Sigmoid colon (tissue), 7 donors: ENCODE measurements around the gene CNNM2. TPM values are rescaled to one million over a fixed set of nuclear protein-coding genes. Genes with fewer than 3 reads are reported as not detected.
"Not testable (repeated sequence)": the region's sequence is repeated elsewhere in the genome, so short reads cannot be mapped to it uniquely, and the experiment has no call there.

Experiments used
- DNase-seq: peaks from one replicate; pipeline ENCODE4 v3.0.0-alpha.2; 2019
- H3K27ac ChIP-seq, 4 donors: fragments of 200-600 bp; sonication (generic); one replicate each; pipeline ENCODE4 v1.5.1; 2016 to 2019; ENCODE audit warnings: mild to moderate bottlenecking in 1 of 4
- H3K27me3 ChIP-seq, 3 donors: fragments of 200-600 bp; sonication (generic); one replicate each; pipeline ENCODE4 v1.5.1; 2019; ENCODE audit warnings: mild to moderate bottlenecking in 1 of 3
- H3K36me3 ChIP-seq, 4 donors: fragments of 200-600 bp; sonication (generic); one replicate each; pipeline ENCODE4 v1.5.1; 2016 to 2019
- H3K4me1 ChIP-seq, 4 donors: fragments of 200-600 bp; sonication (generic); one replicate each; pipeline ENCODE4 v1.5.1; 2017 to 2019
- H3K4me3 ChIP-seq, 4 donors: fragments of 200-600 bp; sonication (generic); one replicate each; pipeline ENCODE4 v1.5.1; 2017 to 2019; ENCODE audit warnings: mild to moderate bottlenecking in 2 of 4, moderate library complexity in 1 of 4
- H3K9me3 ChIP-seq, 4 donors: fragments of 200-600 bp in 3 of 4; sonication (generic) in 3 of 4; one replicate each; pipeline versions ENCODE4 v1.5.1 to v1.6.1; 2013 to 2019
- CTCF ChIP-seq, 4 experiments: fragments of 450-650 bp in 3 of 4; fragments of 200-600 bp in 1 of 4; IDR thresholded peaks; one replicate each; pipeline ENCODE4 v1.5.1; 2016 to 2019; ENCODE audit warnings: antibody characterized with exemption in 4 of 4, mild to moderate bottlenecking in 3 of 4, moderate library complexity in 2 of 4
- EP300 ChIP-seq, 4 donors: sonication (generic); formaldehyde crosslinking; IDR thresholded peaks; one replicate each; pipeline ENCODE4 v1.6.1; 2017; ENCODE audit warnings: antibody characterized with exemption in 4 of 4
- POLR2A ChIP-seq, 2 donors: fragments of 450-650 bp; IDR thresholded peaks; one replicate each; pipeline ENCODE4 v1.6.1; 2016; ENCODE audit warnings: antibody characterized with exemption in 2 of 2, mild to moderate bottlenecking in 2 of 2, moderate library complexity in 2 of 2
- POLR2AphosphoS5 ChIP-seq, 4 donors: sonication (generic); formaldehyde crosslinking; IDR thresholded peaks; one replicate each; pipeline ENCODE4 v1.6.1; 2017; ENCODE audit warnings: antibody characterized with exemption in 4 of 4
- WGBS, 2 donors: extraction: QIAGEN DNeasy Blood & Tissue Kit; methylation state at CpG; one replicate each; pipeline ENCODE4 v1.1.7; 2013; 5-methylcytosine and 5-hydroxymethylcytosine counted together
- intact Hi-C: fragments of 100-400 bp; cut with DNase I; formaldehyde crosslinking; loops from one replicate; pipeline ENCODE4 v1.15.1; 2023
- polyA plus RNA-seq, 3 donors: library from polyadenylated mRNA; stranded (reverse); fragments of 200-250 nt; gene quantifications; one replicate each; pipeline ENCODE4 v1.2.3, GENCODE V29; 2013
- total RNA-seq, 4 donors: library from RNA; depleted of rRNA; stranded (reverse); fragments of >200 nt; gene quantifications; one replicate each; pipeline ENCODE4 v1.1.0, GENCODE V29; 2016
- donor health status: healthy with polysubstance abuse.
- donor health status: Bipolar disorder and iron deficiency.
- donor health status: healthy.

Gene CNNM2
- total and polyA plus RNA-seq, 7 donors: 2.4 to 11.1 (median 5.8) TPM

- TF ChIP-seq CTCF (IDR thresholded peaks at IDR 0.05) (no peak), EP300 (IDR thresholded peaks at IDR 0.05) (no peak), POLR2A (IDR thresholded peaks at IDR 0.05) (no peak), POLR2AphosphoS5 (IDR thresholded peaks at IDR 0.05) (no peak)
- Histone ChIP-seq H3K27ac (no peak overlapping the region), H3K36me3 (no peaks in the 10 kb centered on the region), H3K27me3 (no peaks in the 10 kb centered on the region), H3K4me3 (no peak overlapping the region), H3K4me1 (no peaks in the 10 kb centered on the region), H3K9me3 (no peaks in the 10 kb centered on the region)
- 68 to 79% methylated on average over 6 of the region's 6 CpGs for WGBS, 2 donors
- DNase-seq: no peak
- intact Hi-C loops: no loop called here
Observed at GRCh38 chr10:102962951-102963755, 45.1 kb downstream of the CNNM2 start.

- no peak for TF ChIP-seq POLR2AphosphoS5 (IDR thresholded peaks at IDR 0.05)
- Histone ChIP-seq H3K27ac (no peak overlapping the region), H3K4me3 (no peak overlapping the region), H3K27me3 (no peaks in the 10 kb centered on the region), H3K36me3 (no peaks in the 10 kb centered on the region), H3K4me1 (no peaks in the 10 kb centered on the region), H3K9me3 (no peaks in the 10 kb centered on the region)
- 90 to 94% methylated on average over 2 of the region's 2 CpGs for WGBS, 2 donors
- intact Hi-C loops: no loop called here
- DNase-seq: no peak
Observed at GRCh38 chr10:102963756-102964025, 45.6 kb downstream of the CNNM2 start.

GRCh38 chr10:102964064-102964463 is 46.0 kb downstream of the CNNM2 start:
- H3K27ac ChIP-seq, H3K9me3 ChIP-seq, intact Hi-C loops, H3K4me1 ChIP-seq, H3K4me3 ChIP-seq, H3K36me3 ChIP-seq, H3K27me3 ChIP-seq, DNase-seq: not testable (repeated sequence)
- WGBS, 2 donors: 92 to 98% methylated on average over 2 of the region's 2 CpGs

GRCh38 chr10:102964713-102965112 is 46.6 kb downstream of the CNNM2 start:
- Histone ChIP-seq H3K4me3 (no peak overlapping the region), H3K9me3 (no peaks in the 10 kb centered on the region), H3K27me3 (no peaks in the 10 kb centered on the region), H3K27ac (no peak overlapping the region), H3K36me3 (no peaks in the 10 kb centered on the region), H3K4me1 (no peaks in the 10 kb centered on the region)
- DNase-seq: no peak
- 94 to 95% methylated on average over 8 of the region's 8 CpGs for WGBS, 2 donors
- intact Hi-C loops: no loop called here
- no peak for TF ChIP-seq POLR2A (IDR thresholded peaks at IDR 0.05)
- no peak for TF ChIP-seq POLR2AphosphoS5 (IDR thresholded peaks at IDR 0.05)
- no peak for TF ChIP-seq EP300 (IDR thresholded peaks at IDR 0.05)
- no peak for TF ChIP-seq CTCF (IDR thresholded peaks at IDR 0.05)

- Histone ChIP-seq H3K4me1 (no peaks in the 10 kb centered on the region), H3K36me3 (no peaks in the 10 kb centered on the region), H3K9me3 (no peaks in the 10 kb centered on the region), H3K4me3 (no peak overlapping the region), H3K27ac (no peak overlapping the region), H3K27me3 (no peaks in the 10 kb centered on the region)
- intact Hi-C loops: no loop called here
- TF ChIP-seq POLR2A (IDR thresholded peaks at IDR 0.05) (no peak), CTCF (IDR thresholded peaks at IDR 0.05) (no peak), EP300 (IDR thresholded peaks at IDR 0.05) (no peak), POLR2AphosphoS5 (IDR thresholded peaks at IDR 0.05) (no peak)
- WGBS, 2 donors: 15 to 63% methylated on average over 7 of the region's 7 CpGs
- no peak for DNase-seq
Observed at GRCh38 chr10:102965311-102965851, 47.3 kb downstream of the CNNM2 start.

GRCh38 chr10:102967123-102967522 is 49.0 kb downstream of the CNNM2 start:
- Histone ChIP-seq H3K36me3 (no peaks in the 10 kb centered on the region), H3K4me3 (no peak overlapping the region), H3K27me3 (no peaks in the 10 kb centered on the region), H3K9me3 (no peaks in the 10 kb centered on the region), H3K4me1 (no peaks in the 10 kb centered on the region), H3K27ac (no peak overlapping the region)
- intact Hi-C loops: no loop called here
- DNase-seq: no peak
- no peak for TF ChIP-seq POLR2A (IDR thresholded peaks at IDR 0.05)
- TF ChIP-seq EP300 (IDR thresholded peaks at IDR 0.05): no peak
- no peak for TF ChIP-seq POLR2AphosphoS5 (IDR thresholded peaks at IDR 0.05)
- TF ChIP-seq CTCF (IDR thresholded peaks at IDR 0.05): no peak
